ENCODE data around the gene MTFR1L. TPM values are rescaled to one million over a fixed set of nuclear protein-coding genes. Genes with fewer than 3 reads are reported as not detected.

The MTFR1L gene
- total RNA-seq, 1 donor from 2014 or later, result 34.6 TPM

DNA sequence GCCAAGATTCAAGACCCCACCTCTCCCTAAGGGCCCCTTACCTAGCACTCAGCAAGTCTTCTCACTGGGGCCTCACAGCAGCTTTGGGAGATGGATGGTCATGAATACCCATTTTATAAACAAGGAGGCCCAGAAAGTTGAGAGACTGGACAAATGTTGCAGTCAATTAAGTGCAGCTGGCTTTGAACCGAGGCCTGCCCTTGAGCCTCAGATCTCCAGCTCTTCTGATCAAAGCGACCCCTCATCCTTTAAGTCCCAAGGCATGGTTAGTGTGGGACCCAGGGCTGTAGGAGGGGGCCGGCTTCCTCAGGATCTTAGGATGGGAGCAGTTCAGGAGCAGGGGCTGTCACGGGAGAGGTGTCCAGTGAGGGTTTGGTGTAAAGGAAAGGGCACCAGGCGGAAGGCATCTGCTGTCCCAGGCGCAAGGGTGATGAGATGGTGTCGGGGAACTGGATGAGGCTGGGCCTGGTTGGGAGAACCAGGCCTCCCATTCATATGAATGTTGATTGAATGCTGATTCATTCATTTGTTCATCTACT, 5.1 kb upstream of the MTFR1L start:
- Mint-ChIP-seq H3K9me3 (no peaks in the 10 kb centered on the region), H3K27ac (no peak overlapping the region), H3K27me3 (no peaks in the 10 kb centered on the region), H3K36me3 (ENCODE audit: low read depth) (peaks cover 3% of the 10 kb centered on the region), H3K4me3 (no peak overlapping the region), H3K4me1 (peaks cover 23% of the 10 kb centered on the region)
- intact Hi-C loops (cut with micrococcal nuclease), result loop anchor here (5.0 kb wide), 1 partner anchor 292 kb away; no protein-coding TSS in a partner anchor
- ATAC-seq (ENCODE audit: low read depth) (no peak), DNase-seq (no peak)
- ChIA-PET CTCF (no interaction called here), POLR2A (no interaction called here)
- TF ChIP-seq, protein P1, sequence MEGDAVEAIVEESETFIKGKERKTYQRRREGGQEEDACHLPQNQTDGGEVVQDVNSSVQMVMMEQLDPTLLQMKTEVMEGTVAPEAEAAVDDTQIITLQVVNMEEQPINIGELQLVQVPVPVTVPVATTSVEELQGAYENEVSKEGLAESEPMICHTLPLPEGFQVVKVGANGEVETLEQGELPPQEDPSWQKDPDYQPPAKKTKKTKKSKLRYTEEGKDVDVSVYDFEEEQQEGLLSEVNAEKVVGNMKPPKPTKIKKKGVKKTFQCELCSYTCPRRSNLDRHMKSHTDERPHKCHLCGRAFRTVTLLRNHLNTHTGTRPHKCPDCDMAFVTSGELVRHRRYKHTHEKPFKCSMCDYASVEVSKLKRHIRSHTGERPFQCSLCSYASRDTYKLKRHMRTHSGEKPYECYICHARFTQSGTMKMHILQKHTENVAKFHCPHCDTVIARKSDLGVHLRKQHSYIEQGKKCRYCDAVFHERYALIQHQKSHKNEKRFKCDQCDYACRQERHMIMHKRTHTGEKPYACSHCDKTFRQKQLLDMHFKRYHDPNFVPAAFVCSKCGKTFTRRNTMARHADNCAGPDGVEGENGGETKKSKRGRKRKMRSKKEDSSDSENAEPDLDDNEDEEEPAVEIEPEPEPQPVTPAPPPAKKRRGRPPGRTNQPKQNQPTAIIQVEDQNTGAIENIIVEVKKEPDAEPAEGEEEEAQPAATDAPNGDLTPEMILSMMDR (IDR thresholded peaks at IDR 0.05), result no peak

DNA sequence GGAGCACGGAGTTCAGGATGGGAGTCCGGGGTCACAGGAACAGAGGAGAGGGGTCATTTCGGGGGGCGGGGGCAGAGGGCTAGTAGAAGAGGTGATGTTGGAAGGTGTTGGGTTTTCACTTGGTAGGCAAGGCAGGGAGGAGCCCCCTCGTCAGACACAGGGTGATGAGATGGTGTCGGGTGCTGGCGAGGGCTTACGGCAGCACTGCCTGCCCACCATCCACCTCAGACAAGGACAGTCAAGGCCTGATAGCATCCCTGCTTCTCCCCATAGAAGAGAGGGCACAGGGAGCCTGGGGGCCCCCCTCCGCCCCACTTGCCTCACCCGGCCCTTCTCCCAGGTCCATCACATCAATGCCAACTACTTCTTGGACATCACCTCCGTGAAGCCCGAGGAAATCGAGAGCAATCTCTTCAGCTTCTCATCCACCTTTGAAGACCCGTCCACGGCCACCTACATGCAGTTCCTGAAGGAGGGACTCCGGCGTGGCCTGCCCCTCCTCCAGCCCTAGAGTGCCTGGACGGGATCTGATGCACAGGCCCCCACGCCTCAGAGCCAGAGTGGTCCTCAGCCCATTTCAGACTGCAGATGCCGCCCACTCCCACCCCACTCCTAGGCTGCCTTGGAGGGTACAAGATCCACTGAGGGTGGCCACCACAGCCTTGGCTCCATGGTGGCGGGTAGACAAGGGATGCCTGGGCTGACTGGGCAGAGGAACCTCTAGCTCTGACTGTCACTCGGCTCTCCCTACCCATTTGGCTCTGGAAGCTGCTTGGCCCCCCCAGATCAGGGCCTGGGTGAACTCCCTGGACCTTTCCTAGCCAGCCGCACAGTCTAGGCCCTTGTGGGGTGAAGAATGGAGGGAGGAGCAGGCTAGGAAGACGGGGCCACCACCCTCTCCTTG, 4.3 kb upstream of the MTFR1L start:
- intact Hi-C loops (cut with micrococcal nuclease), result no loop called here
- DNase-seq (no peak), ATAC-seq (ENCODE audit: low read depth) (no peak)
- H3K4me3 Mint-ChIP-seq, result no peak overlapping the region
- no peaks in the 10 kb centered on the region for H3K27me3 Mint-ChIP-seq
- TF ChIP-seq, protein P1 (IDR thresholded peaks at IDR 0.05), result no peak
- H3K4me1 Mint-ChIP-seq, result peaks cover 16% of the 10 kb centered on the region
- H3K27ac Mint-ChIP-seq, result no peak overlapping the region
- ChIA-PET CTCF (no interaction called here), POLR2A (no interaction called here)
- no peaks in the 10 kb centered on the region for H3K9me3 Mint-ChIP-seq
- H3K36me3 Mint-ChIP-seq (ENCODE audit: low read depth), result peaks cover 4% of the 10 kb centered on the region

DNA sequence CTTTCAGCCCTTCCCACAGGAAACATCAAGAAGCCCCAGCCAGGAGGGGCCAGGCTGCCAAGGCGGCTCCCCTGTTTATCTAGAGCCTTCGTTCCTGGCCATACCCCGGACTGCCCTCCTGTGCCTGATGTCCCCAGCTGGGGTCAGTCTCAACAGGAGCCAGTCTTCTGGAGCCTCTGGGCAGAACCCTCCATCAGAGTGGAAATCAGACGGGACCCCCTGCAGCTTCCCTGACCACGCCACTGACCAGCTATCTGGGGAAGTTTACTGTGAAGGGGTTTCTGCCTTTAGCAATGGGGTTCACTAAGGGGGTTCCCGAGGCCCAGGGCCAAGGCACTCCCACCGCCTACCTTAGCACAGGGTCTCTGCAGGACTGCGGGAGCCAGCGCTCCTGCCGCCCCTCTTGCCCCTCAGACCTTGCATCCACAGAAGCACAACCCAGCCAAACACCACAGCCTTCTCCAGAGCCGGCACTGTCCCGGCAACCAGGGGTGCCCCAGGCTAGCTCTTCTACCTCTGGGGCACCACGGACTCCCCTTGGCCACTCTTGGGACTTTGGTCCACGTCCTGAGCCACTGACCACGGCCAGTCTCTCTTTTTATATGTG, 3.5 kb upstream of the MTFR1L start:
- no peaks in the 10 kb centered on the region for H3K27me3 Mint-ChIP-seq
- POLR2A ChIA-PET, result no interaction called here
- H3K4me3 Mint-ChIP-seq, result peak overlapping the region; percentile 15
- DNase-seq (no peak), ATAC-seq (ENCODE audit: low read depth) (no peak)
- CTCF ChIA-PET, result no interaction called here
- peaks cover 9% of the 10 kb centered on the region for H3K36me3 Mint-ChIP-seq (ENCODE audit: low read depth)
- H3K9me3 Mint-ChIP-seq, result no peaks in the 10 kb centered on the region
- H3K27ac Mint-ChIP-seq, result no peak overlapping the region
- intact Hi-C loops (cut with micrococcal nuclease), result no loop called here
- H3K4me1 Mint-ChIP-seq, result peaks cover 18% of the 10 kb centered on the region
- TF ChIP-seq, protein P1 (IDR thresholded peaks at IDR 0.05), result no peak

DNA sequence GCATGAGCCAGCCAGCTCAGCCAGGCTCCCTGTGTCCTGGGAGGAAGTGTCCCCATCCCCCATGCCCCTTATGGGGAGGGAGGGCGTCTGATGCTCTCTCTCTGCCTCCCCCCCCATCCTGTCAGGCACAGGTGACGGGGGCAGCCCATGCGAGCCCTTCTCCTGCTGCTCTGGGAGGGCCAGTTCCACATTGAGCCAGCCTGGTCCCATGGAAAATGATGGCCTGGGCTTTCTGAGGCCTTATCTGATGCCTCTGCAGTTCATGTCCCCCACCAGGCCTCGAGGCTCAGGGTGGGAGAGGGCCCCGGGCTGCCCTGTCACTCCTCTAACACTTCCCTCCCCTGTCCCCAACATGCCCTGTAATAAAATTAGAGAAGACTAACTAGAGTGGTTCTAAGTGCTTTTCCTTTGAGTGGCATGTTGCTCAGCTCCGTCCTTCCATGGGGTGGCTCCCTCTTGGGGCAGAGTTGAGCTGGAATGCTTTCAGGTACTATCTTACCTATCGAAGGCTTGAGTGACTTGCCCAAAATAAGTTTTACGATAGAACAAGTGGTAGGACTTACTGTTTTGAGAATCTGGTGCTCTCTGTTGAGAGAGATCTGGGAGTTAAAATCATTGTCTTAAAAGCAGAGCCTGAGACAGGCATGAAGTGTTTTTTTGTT, 1.8 kb upstream of the MTFR1L start:
- Mint-ChIP-seq H3K27ac (no peak overlapping the region), H3K4me3 (peak overlapping the region; percentile 52), H3K36me3 (ENCODE audit: low read depth) (peaks cover 9% of the 10 kb centered on the region), H3K9me3 (no peaks in the 10 kb centered on the region), H3K4me1 (peaks cover 27% of the 10 kb centered on the region), H3K27me3 (no peaks in the 10 kb centered on the region)
- ChIA-PET CTCF (no interaction called here), POLR2A (interaction anchor here (2.5 kb wide), 1 partner anchor 18 kb away, joined by 12 read pairs; the partner anchor contains the start of gene SELENON)
- DNase-seq (no peak), ATAC-seq (ENCODE audit: low read depth) (no peak)
- intact Hi-C loops (cut with micrococcal nuclease), result loop anchor here (2.0 kb wide), 4 partner anchors 19 to 479 kb away; partner anchors contain the start of genes MACO1, STMN1 and TMEM50A
- TF ChIP-seq, protein P1 (IDR thresholded peaks at IDR 0.05), result no peak
